Measurements from ENCODE around the gene PARVB. TPM values are rescaled to one million over a fixed set of nuclear protein-coding genes. Genes with fewer than 3 reads are reported as not detected.

PARVB gene
- total and polyA plus RNA-seq, 8 donors, result 3.8 to 27.3 (median 10.4) TPM

DNA sequence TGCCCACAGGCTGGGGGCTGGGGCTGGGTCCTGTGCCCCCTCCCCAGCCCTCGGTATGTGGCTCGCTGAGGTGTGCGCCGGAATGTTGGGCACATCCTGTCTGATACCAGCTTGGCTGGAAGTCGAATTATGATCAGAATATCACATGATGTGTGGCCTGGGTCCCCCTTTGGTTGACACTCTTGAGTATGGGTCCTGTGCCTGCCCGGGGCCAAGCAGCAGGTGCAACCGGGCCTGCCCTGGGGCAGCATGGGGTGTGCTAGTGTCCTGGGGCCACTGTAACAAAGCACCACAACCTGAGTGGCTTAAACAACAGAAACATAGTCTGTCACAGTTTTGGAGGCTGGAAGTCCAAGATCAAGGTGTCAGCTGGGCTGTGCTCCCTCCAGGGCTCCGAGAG lies 52.7 kb downstream of the PARVB start:
- WGBS, 2 donors, result 87 to 92% methylated on average over 8 of the region's 8 CpGs

DNA sequence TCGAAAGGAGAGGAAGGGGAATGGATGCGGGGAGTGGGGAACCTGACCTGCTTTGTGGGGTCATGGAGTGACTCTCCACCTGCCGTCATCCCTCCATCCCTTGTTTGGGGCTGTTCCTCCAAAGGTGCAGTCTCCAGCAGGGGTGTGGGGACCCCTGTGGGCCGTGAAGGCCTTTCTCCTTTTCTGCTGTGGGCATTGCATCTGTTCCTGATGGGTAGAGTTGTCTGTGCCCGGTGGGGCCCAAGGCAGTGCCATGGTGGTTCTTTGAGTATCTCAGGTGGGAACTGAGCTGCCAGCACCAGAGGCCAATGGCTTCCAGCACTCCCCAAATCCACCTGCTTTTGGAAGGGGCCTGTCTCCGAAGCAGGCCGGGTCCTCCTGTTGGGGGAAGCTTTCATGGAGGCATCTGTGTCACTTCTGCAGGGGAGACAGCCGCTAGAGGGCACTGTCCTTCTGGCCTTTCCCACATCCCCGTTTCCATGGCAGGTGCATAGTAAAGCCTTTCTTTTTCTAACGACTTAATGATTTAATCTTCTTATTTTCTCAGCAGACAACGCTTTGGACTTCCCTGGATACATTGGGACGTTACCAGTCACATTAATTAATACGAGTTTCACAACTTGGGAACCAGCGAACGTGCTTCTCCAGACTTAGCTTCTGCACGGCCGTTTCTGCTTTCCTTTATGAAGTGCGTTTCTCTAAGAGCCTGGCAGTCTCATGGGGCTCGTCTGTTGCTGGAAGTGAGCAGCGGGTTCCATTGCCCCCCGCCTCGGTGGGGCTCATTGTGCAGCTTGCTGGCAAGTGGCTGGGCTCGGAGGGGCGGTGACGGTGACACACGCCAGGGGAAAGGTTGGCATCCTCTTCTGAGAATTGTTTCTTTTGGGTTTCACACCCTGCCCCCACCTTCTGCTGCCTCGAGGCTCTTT lies 57.1 kb downstream of the PARVB start:
- H3K27ac ChIP-seq, result no peak overlapping the region
- FAIRE-seq (no peak), DNase-seq (peak in 5 of 6 donors; percentile 37 to 85 (median 63)), ATAC-seq (peak in 3 of 4 donors; percentile 80 to 83 (median 81))
- TF ChIP-seq CTCF (IDR thresholded peaks at IDR 0.05), result peak; percentile 71 to 78 (median 75)
- H3K4me3 ChIP-seq, result no peak overlapping the region
- 38 to 41% methylated on average over 27 of the region's 27 CpGs for WGBS, 2 donors
- no peaks in the 10 kb centered on the region for H3K9me3 ChIP-seq
- H3K27me3 ChIP-seq, result no peaks in the 10 kb centered on the region
- intact Hi-C loops (cut with DNase I), result loop anchor here in 2 of 3 donors (5.0 kb wide), 2 partner anchors 541 to 546 kb away; no protein-coding TSS in a partner anchor
- H3K36me3 ChIP-seq, result no peaks in the 10 kb centered on the region
- H3K4me1 ChIP-seq, result no peaks in the 10 kb centered on the region

More for the DNA sequence above, 52.7 kb downstream of the PARVB start:
- FAIRE-seq, result no peak
- intact Hi-C loops (cut with DNase I), result no loop called here
- no peaks in the 10 kb centered on the region for H3K27me3 ChIP-seq
- H3K4me3 ChIP-seq, result no peak overlapping the region
- no peaks in the 10 kb centered on the region for H3K9me3 ChIP-seq
- no peak for TF ChIP-seq CTCF (IDR thresholded peaks at IDR 0.05)
- DNase-seq, result no peak
- H3K36me3 ChIP-seq, result no peaks in the 10 kb centered on the region
- H3K27ac ChIP-seq, result no peak overlapping the region
- ATAC-seq, result no peak
- H3K4me1 ChIP-seq, result no peaks in the 10 kb centered on the region

DNA sequence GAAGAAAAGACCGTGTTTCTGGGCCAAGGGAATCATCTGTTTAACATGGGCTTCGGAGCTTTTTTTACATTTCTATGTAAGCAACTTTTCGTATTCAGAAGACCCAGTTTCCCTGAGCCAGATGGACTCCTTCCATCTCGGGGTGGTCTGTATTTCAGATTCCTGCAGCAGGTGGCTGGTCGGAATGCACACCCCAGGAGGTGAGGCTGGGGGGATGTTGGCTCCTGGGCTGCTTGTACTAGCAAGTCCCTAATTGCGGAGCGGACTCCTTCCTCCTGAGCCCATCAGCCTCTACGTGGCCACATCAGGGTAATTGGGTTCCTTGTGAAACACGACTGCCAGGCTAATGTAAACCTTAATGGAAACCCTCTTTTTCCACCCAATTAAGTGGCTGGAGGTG lies 58.7 kb downstream of the PARVB start:
- Histone ChIP-seq H3K4me1 (no peaks in the 10 kb centered on the region), H3K4me3 (no peak overlapping the region), H3K9me3 (no peaks in the 10 kb centered on the region), H3K36me3 (no peaks in the 10 kb centered on the region), H3K27me3 (no peaks in the 10 kb centered on the region), H3K27ac (no peak overlapping the region)
- DNase-seq, result no peak
- intact Hi-C loops (cut with DNase I), result loop anchor here in 2 of 3 donors (5.0 kb wide), 2 partner anchors 540 to 544 kb away; no protein-coding TSS in a partner anchor
- TF ChIP-seq CTCF (IDR thresholded peaks at IDR 0.05), result no peak
- FAIRE-seq, result no peak
- 79 to 85% methylated on average over 9 of the region's 9 CpGs for WGBS, 2 donors
- no peak for ATAC-seq

DNA sequence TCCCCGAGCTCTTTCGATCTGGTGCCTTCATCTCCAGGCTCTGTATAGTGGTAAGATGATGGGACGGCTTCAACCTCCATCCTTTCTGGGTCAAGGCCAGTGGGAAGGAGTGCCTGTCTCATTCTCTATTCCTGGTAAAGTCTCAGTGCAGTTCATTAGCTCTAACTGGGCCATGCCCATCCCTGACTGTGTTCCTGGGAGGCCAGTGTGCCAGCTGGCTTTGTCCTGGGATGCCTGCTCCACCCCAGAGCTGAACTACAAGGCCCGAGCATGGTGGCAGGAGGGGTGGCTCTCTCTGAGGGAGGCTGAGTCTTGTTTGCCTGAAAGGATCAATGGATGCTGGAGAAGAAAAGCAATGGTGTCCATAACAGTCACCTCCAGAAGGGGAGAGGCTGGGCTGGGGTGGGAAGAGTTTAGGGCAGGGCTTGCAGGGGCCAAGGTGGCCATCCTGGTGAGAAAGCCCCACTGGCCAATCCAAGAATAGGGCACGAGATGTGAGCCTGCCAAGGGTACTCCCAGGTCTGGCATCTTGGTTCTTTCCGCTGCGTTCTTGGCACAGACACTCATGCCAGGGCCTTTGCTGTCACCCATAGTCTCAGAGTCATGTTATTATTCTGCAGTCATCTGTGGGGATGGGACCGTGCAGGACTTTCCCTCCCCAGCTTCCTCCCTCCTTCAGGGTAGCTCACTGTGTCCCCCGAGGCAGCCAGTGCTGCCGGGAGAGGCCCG lies 60.1 kb downstream of the PARVB start:
- Histone ChIP-seq H3K27me3 (no peaks in the 10 kb centered on the region), H3K4me1 (no peaks in the 10 kb centered on the region), H3K9me3 (no peaks in the 10 kb centered on the region), H3K36me3 (no peaks in the 10 kb centered on the region), H3K4me3 (no peak overlapping the region), H3K27ac (no peak overlapping the region)
- ATAC-seq (no peak), DNase-seq (no peak), FAIRE-seq (no peak)
- no peak for TF ChIP-seq CTCF (IDR thresholded peaks at IDR 0.05)
- WGBS, 2 donors, result 91 to 94% methylated on average over 11 of the region's 11 CpGs
- intact Hi-C loops (cut with DNase I), result loop anchor here in 2 of 3 donors (5.0 kb wide), 2 partner anchors 538 to 543 kb away; no protein-coding TSS in a partner anchor
